Left ventricle myocardium inferior (tissue), 1 donor: ENCODE data around the gene VSTM2B. TPM values are rescaled to one million over a fixed set of nuclear protein-coding genes. Genes with fewer than 3 reads are reported as not detected.

Experiments
- DNase-seq: peaks from one replicate; pipeline ENCODE4 v3.0.0-alpha.2; 2020
- H3K27ac ChIP-seq: fragments of 200-600 bp; replicated peaks from 2 replicates; pipeline ENCODE4 v1.8.0; 2021
- H3K27me3 ChIP-seq: fragments of 200-600 bp; 2 replicates; pipeline ENCODE4 v1.8.0; 2021; ENCODE audit warnings: low read depth
- H3K36me3 ChIP-seq: fragments of 200-600 bp; 2 replicates; pipeline ENCODE4 v1.8.0; 2021
- H3K4me1 ChIP-seq: fragments of 200-600 bp; 2 replicates; pipeline ENCODE4 v1.8.0; 2021
- H3K4me3 ChIP-seq: fragments of 200-600 bp; 2 replicates; pipeline ENCODE4 v1.8.0; 2021; ENCODE audit warnings: mild to moderate bottlenecking, moderate library complexity
- H3K9me3 ChIP-seq: fragments of 200-600 bp; replicated peaks from 2 replicates; pipeline ENCODE4 v1.8.0; 2021
- intact Hi-C: fragments of 100-400 bp; cut with micrococcal nuclease; formaldehyde crosslinking; loops from one replicate; pipeline ENCODE4 v1.11.0; 2022
- total RNA-seq: library from RNA; stranded (reverse); fragmentation: NEBNext Ultra II Directional; extraction: Animal tissue kit (Norgen Biotek cat#: 25700); gene quantifications from one replicate; pipeline ENCODE4 v1.2.1, GENCODE V29; 2021
- TF ChIP-seq, protein P1 (sequence below): fragments of 200-600 bp; IDR thresholded peaks from 2 replicates; pipeline ENCODE4 v1.8.0; 2021; ENCODE audit warnings: antibody characterized with exemption, mild to moderate bottlenecking, borderline replicate concordance
- donor health status: DM: no; HTN: yes; CAD: no; lungs with severe emphysema.

The VSTM2B gene
- total RNA-seq, 1 donor from 2014 or later: not detected

GRCh38 chr19:29559743-29560142 is 33.9 kb downstream of the VSTM2B start:
- TF ChIP-seq, protein P1, sequence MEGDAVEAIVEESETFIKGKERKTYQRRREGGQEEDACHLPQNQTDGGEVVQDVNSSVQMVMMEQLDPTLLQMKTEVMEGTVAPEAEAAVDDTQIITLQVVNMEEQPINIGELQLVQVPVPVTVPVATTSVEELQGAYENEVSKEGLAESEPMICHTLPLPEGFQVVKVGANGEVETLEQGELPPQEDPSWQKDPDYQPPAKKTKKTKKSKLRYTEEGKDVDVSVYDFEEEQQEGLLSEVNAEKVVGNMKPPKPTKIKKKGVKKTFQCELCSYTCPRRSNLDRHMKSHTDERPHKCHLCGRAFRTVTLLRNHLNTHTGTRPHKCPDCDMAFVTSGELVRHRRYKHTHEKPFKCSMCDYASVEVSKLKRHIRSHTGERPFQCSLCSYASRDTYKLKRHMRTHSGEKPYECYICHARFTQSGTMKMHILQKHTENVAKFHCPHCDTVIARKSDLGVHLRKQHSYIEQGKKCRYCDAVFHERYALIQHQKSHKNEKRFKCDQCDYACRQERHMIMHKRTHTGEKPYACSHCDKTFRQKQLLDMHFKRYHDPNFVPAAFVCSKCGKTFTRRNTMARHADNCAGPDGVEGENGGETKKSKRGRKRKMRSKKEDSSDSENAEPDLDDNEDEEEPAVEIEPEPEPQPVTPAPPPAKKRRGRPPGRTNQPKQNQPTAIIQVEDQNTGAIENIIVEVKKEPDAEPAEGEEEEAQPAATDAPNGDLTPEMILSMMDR: no peak
- Histone ChIP-seq H3K9me3 (peaks cover 55% of the 10 kb centered on the region), H3K27ac (no peak overlapping the region), H3K4me1 (no peaks in the 10 kb centered on the region), H3K4me3 (no peak overlapping the region), H3K27me3 (peaks cover 43% of the 10 kb centered on the region), H3K36me3 (no peaks in the 10 kb centered on the region)
- intact Hi-C loops: no loop called here
- no peak for DNase-seq

DNA sequence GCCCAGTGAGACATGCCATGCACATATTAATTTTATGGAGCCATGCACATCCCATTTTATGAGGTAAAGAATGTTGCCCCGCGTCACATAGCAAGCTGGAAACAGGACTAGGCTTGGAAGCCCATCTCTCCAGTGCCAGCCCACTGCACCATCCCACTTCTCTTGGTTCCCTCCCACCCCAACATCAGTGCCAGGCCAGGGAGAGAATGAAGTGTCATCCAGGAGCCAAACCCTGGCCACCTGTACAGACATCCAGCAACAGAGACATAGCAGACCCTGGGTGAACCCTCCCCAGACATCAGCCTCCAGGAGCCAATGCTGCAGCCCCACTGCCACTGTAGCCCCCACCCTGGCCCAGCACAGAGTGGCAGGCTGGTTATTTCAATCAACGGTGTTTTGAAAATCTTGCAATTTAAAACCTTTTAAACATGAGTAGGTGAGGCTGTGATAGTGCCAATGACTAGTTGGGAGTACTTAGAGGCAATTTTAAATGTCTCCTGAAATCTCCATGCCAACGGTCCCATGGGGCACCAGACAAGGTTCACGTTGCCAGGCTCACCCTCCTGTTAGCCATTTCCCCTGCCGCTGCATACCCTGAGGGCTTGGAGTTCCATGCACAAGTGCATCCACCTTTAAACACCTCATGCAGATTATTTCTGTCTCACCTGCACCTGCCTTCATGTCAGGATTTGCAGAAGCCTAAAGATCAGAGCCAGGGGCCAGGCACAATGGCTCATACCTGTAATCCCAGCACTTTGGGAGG is 34.7 kb downstream of the VSTM2B start:
- Histone ChIP-seq H3K27me3 (peaks cover 51% of the 10 kb centered on the region), H3K36me3 (no peaks in the 10 kb centered on the region), H3K27ac (no peak overlapping the region), H3K4me3 (no peak overlapping the region), H3K4me1 (no peaks in the 10 kb centered on the region), H3K9me3 (peaks cover 48% of the 10 kb centered on the region)
- no peak for DNase-seq
- intact Hi-C loops: no loop called here
- TF ChIP-seq, protein P1: no peak

GRCh38 chr19:29561601-29562000 is 35.8 kb downstream of the VSTM2B start:
- Histone ChIP-seq H3K27ac (no peak overlapping the region), H3K4me3 (no peak overlapping the region), H3K27me3 (peaks cover 57% of the 10 kb centered on the region), H3K4me1 (no peaks in the 10 kb centered on the region), H3K36me3 (no peaks in the 10 kb centered on the region), H3K9me3 (peaks cover 43% of the 10 kb centered on the region)
- intact Hi-C loops: no loop called here
- no peak for DNase-seq
- TF ChIP-seq, protein P1: no peak

- TF ChIP-seq, protein P1: no peak
- intact Hi-C loops: no loop called here
These were observed 36.8 kb downstream of the VSTM2B start for GRCh38 chr19:29562299-29563297.

DNA sequence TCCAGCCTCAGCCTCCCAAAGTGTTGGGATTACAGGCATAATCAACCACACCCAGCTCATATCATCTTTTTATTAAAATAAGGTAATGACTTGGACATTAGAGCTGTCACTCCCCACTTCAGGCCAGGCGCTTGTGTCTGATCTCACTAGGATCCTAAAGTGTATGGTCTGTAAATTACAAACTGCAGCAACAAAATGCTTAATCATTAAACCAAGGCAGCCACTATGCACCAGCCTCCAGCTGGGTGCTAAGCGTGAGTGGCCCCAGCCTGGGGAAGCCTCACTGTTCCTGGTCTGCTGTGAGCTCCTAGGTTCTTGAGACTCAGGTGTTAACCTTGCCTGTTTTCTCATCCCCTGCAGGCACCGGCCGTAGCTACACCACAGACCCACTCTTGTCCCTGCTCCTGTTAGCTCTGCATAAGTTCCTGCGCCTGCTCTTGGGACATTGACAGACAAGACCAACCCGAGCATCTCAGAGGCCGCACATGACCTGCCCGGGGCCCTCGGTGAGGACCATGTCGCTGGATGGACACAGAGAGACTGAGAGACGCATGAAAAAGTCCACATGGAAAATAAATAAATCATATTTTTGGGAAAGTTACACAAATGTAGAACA is 37.8 kb downstream of the VSTM2B start:
- no peak overlapping the region for H3K27ac ChIP-seq
- no peak overlapping the region for H3K4me3 ChIP-seq
- H3K9me3 ChIP-seq: peaks cover 24% of the 10 kb centered on the region
- intact Hi-C loops: no loop called here
- peaks cover 72% of the 10 kb centered on the region for H3K27me3 ChIP-seq
- H3K36me3 ChIP-seq: no peaks in the 10 kb centered on the region
- no peaks in the 10 kb centered on the region for H3K4me1 ChIP-seq
- TF ChIP-seq, protein P1: no peak
- no peak for DNase-seq

More at GRCh38 chr19:29562299-29563297, 36.8 kb downstream of the VSTM2B start:
- H3K27me3 ChIP-seq: peaks cover 62% of the 10 kb centered on the region
- peaks cover 34% of the 10 kb centered on the region for H3K9me3 ChIP-seq
- H3K36me3 ChIP-seq: no peaks in the 10 kb centered on the region
- no peak for DNase-seq
- no peak overlapping the region for H3K27ac ChIP-seq
- no peak overlapping the region for H3K4me3 ChIP-seq
- H3K4me1 ChIP-seq: no peaks in the 10 kb centered on the region
